ENCODE measurements around the gene ITGAD. TPM values are rescaled to one million over a fixed set of nuclear protein-coding genes. Genes with fewer than 3 reads are reported as not detected.

Gene ITGAD
- total and polyA plus RNA-seq, 2 of the 13 experiments (the other 11 are each of a cell fraction or from before 2014, with no cell fraction given), result not detected

DNA sequence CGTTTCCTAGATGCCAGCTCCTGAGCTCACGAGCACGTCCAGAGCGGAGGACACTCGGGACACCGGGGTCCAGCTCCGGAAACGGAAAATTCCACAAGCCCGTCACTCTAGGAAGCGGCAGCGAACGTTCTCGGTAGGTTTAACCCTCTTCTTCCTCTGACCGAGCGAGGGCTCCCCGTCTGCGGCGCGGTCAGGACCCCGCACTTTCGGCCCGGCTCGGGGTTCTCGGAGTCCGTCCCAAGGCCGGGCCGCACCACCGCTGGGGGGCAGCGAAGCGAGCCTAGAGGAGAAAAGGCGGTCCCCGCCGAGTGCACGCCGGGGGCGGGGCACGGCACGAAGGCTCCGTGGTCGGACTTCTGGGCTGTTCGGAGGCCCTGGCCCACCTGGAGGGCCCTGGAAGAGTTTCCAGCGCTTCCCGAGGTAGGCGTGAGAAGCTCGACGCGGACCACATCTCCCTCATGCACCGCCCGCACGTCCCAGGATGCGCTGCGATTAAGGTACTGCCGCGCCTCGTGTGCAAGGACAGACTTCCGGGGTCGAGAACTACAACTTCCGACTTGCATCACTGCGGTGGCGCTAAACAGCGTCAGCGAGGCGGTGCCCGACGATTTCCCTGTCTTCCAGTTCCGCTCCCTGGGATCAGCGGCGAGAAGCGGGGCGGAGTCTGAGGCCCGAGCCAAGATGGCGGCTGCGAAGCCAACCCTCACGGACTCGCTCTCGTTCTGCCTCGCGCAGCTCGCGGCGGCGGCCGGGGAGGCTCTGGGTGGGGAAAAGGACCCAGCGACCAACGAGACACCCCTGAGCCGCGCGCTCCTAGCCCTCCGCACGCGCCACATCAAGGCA, 65.9 kb downstream of the ITGAD start, which contains the start of gene ARMC5 (continued):
- TF ChIP-seq, protein P1, sequence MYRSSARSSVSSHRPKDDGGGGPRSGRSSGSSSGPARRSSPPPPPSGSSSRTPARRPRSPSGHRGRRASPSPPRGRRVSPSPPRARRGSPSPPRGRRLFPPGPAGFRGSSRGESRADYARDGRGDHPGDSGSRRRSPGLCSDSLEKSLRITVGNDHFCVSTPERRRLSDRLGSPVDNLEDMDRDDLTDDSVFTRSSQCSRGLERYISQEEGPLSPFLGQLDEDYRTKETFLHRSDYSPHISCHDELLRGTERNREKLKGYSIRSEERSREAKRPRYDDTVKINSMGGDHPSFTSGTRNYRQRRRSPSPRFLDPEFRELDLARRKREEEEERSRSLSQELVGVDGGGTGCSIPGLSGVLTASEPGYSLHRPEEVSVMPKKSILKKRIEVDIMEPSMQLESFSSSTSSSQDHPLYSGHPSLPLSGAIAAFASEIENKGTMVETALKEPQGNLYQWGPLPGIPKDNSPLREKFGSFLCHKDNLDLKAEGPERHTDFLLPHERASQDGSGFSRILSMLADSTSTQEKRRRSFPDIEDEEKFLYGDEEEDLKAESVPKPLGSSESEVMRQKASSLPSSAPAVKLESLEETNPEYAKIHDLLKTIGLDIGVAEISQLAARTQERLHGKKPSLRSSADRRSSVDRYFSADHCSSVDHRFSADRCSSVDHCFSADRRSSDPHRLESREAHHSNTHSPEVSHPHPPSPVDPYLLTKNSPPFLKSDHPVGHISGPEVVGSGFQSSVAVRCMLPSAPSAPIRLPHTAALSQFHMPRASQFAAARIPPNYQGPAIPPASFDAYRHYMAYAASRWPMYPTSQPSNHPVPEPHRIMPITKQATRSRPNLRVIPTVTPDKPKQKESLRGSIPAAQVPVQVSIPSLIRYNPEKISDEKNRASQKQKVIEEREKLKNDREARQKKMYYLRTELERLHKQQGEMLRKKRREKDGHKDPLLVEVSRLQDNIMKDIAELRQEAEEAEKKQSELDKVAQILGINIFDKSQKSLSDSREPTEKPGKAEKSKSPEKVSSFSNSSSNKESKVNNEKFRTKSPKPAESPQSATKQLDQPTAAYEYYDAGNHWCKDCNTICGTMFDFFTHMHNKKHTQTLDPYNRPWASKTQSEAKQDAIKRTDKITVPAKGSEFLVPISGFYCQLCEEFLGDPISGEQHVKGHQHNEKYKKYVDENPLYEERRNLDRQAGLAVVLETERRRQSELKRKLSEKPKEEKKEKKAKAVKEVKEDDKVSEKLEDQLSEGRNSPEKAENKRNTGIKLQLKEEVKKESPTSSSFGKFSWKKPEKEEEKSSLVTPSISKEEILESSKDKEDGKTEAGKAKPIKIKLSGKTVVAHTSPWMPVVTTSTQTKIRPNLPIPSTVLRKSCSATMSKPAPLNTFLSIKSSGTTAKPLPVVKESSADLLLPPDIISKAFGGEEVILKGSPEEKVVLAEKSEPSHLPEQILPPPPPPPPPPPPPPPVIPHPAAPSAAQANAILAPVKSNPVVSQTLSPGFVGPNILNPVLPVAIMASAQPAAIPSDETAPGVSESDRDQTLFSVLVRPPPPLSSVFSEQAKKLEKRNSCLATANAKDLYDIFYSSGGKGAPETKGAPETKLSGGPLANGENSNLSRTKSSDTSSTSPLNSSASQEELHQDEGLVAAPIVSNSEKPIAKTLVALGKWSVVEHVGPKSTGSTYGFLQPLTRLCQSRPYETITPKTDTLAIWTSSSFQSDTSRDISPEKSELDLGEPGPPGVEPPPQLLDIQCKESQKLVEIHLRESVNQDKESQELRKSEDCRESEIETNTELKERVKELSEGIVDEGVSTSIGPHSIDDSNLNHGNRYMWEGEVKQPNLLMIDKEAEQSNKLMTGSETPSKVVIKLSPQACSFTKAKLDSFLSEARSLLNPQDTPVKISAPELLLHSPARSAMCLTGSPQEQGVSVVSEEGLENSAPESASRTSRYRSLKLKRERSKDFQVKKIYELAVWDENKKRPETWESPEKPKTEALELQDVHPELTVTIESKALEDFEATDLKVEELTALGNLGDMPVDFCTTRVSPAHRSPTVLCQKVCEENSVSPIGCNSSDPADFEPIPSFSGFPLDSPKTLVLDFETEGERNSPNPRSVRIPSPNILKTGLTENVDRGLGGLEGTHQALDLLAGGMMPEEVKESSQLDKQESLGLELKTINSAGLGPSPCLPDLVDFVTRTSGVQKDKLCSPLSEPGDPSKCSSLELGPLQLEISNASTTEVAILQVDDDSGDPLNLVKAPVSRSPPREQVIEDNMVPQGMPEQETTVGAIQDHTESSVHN (CRISPR knock-in tag; IDR thresholded peaks at IDR 0.05), result peak; percentile 84; the same call in 1 of the 2 replicates
- TF ChIP-seq SRY (CRISPR knock-in tag; IDR thresholded peaks at IDR 0.05) (peak; percentile 98), ZNF720 (CRISPR knock-in tag; IDR thresholded peaks at IDR 0.05) (peak; percentile 38; the same call in 1 of the 2 replicates), SRSF4 (IDR thresholded peaks at IDR 0.05; ENCODE audit: low read depth, low read length, poor library complexity, severe bottlenecking) (no peak), ZMAT3 (CRISPR knock-in tag; conservative IDR thresholded peaks at IDR 0.05) (peak; percentile 90; the same call in 1 of the 2 replicates), NFRKB (IDR thresholded peaks at IDR 0.05) (peak; percentile 79), GLI4 (CRISPR knock-in tag; IDR thresholded peaks at IDR 0.05; ENCODE audit: borderline replicate concordance) (peak; percentile 70; the same call in 1 of the 2 replicates), FOXA3 (CRISPR knock-in tag; IDR thresholded peaks at IDR 0.05) (peak; percentile 56; the same call in 1 of the 2 replicates)
- TF ChIP-seq, protein P2, sequence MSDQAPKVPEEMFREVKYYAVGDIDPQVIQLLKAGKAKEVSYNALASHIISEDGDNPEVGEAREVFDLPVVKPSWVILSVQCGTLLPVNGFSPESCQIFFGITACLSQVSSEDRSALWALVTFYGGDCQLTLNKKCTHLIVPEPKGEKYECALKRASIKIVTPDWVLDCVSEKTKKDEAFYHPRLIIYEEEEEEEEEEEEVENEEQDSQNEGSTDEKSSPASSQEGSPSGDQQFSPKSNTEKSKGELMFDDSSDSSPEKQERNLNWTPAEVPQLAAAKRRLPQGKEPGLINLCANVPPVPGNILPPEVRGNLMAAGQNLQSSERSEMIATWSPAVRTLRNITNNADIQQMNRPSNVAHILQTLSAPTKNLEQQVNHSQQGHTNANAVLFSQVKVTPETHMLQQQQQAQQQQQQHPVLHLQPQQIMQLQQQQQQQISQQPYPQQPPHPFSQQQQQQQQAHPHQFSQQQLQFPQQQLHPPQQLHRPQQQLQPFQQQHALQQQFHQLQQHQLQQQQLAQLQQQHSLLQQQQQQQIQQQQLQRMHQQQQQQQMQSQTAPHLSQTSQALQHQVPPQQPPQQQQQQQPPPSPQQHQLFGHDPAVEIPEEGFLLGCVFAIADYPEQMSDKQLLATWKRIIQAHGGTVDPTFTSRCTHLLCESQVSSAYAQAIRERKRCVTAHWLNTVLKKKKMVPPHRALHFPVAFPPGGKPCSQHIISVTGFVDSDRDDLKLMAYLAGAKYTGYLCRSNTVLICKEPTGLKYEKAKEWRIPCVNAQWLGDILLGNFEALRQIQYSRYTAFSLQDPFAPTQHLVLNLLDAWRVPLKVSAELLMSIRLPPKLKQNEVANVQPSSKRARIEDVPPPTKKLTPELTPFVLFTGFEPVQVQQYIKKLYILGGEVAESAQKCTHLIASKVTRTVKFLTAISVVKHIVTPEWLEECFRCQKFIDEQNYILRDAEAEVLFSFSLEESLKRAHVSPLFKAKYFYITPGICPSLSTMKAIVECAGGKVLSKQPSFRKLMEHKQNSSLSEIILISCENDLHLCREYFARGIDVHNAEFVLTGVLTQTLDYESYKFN (CRISPR knock-in tag; conservative IDR thresholded peaks at IDR 0.05), result no peak; the same call in 1 of the 2 replicates

Measured in HepG2 (cell line).